ENCODE results near the gene KSR2.

- TF ChIP-seq CTCF (IDR thresholded peaks at IDR 0.05) = no peak
- TF ChIP-seq EP300 (IDR thresholded peaks at IDR 0.05) = no peak
Observed at GRCh38 chr12:117890137-117890536, 78.7 kb downstream of the KSR2 start.
